ENCODE measurements around the gene GORASP1. TPM values are rescaled to one million over a fixed set of nuclear protein-coding genes. Genes with fewer than 3 reads are reported as not detected.
"Not testable (repeated sequence)": the region's sequence is repeated elsewhere in the genome, so short reads cannot be mapped to it uniquely, and the experiment has no call there.

GORASP1 gene
- total RNA-seq, 1 experiment from 2014 or later: 27.9 TPM

GRCh38 chr3:39065197-39065596 lies 42.2 kb downstream of the GORASP1 start:
- peak; percentile 19 for DNase-seq (ENCODE audit: low read depth)

GRCh38 chr3:39064646-39065045 lies 42.8 kb downstream of the GORASP1 start:
- no peak for DNase-seq (ENCODE audit: low read depth)

GRCh38 chr3:39063143-39063542 lies 44.3 kb downstream of the GORASP1 start:
- no peak for DNase-seq (ENCODE audit: low read depth)

GRCh38 chr3:39062180-39062579 lies 45.2 kb downstream of the GORASP1 start:
- DNase-seq (ENCODE audit: low read depth): no peak

GRCh38 chr3:39061228-39061627 lies 46.2 kb downstream of the GORASP1 start:
- DNase-seq (ENCODE audit: low read depth): not testable (repeated sequence)

- no peak for DNase-seq (ENCODE audit: low read depth)
Measured at GRCh38 chr3:39056151-39056550, 51.3 kb downstream of the GORASP1 start.

GRCh38 chr3:39053696-39054095 lies 53.7 kb downstream of the GORASP1 start:
- no peak for DNase-seq (ENCODE audit: low read depth)

- no peak for DNase-seq (ENCODE audit: low read depth)
Measured at GRCh38 chr3:39052583-39052982, 54.8 kb downstream of the GORASP1 start.

GRCh38 chr3:39051649-39052561 lies 55.5 kb downstream of the GORASP1 start, which contains the start of the genes SCN11A and WDR48:
Gene SCN11A, minus strand, starts transcription at chr3:39051944. Its CDS starts 101,582 bp downstream, at chr3:38950362.
Gene WDR48, plus strand, starts transcription at chr3:39052016. Its CDS starts 10 bp downstream, at chr3:39052026.
- DNase-seq (ENCODE audit: low read depth): peak; percentile 91

- no peak for DNase-seq (ENCODE audit: low read depth)
Measured at GRCh38 chr3:39050029-39050428, 57.4 kb downstream of the GORASP1 start.

Other genes starting within 250 kb of the GORASP1 start
- not detected in 2 replicates for gene SCN11A, start 55.7 kb downstream of the GORASP1 start, total RNA-seq (2014; rRNA removed; shearing (Covaris generic))
- gene WDR48, start 55.6 kb downstream of the GORASP1 start, total RNA-seq (2014; rRNA removed; shearing (Covaris generic)): 26.8 and 26.9 TPM in 2 replicates
- gene TTC21A, start 53 bp upstream of the GORASP1 start, total RNA-seq (2014; rRNA removed; shearing (Covaris generic)): 0.60 and 1.2 TPM in 2 replicates
- 7.4 and 8.2 TPM in 2 replicates for gene CSRNP1, start 46.0 kb upstream of the GORASP1 start, total RNA-seq (2014; rRNA removed; shearing (Covaris generic))
- 0.12 TPM in 1 of 2 replicates, not detected in the other for gene XIRP1, start 85.0 kb upstream of the GORASP1 start, total RNA-seq (2014; rRNA removed; shearing (Covaris generic))
- gene CX3CR1, start 172.4 kb upstream of the GORASP1 start, total RNA-seq (2014; rRNA removed; shearing (Covaris generic)): under 0.01 TPM in 1 of 2 replicates, not detected in the other
- gene CCR8, start 222.1 kb upstream of the GORASP1 start, total RNA-seq (2014; rRNA removed; shearing (Covaris generic)): not detected in 2 replicates